GOT3 (cell line): ENCODE measurements around the gene IFI27L2.

Experiments used
- DNase-seq: peaks from one replicate; lab custom pipeline; 2025; ENCODE audit warnings: mixed read lengths; lab: John Stamatoyannopoulos, UW

IFI27L2 gene

DNA sequence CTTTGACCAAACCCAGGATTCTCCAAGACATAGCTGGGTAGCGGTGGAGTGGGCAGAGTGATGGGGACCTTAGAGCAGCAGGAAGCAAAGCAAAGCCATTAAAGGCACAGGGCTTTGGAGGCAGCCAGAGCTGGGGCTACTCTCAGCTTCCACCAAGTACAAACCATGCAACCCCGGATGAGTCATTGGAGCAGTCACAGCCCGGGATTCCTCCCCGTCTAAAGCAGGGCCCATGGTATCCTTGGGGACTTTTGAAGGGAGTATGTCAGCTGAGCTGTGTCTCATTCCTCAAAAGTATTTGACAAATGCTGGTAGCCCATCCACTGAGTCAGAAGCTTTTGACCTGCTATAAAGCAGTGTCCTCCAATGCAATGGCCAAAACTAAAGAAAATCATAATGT is 28.6 kb downstream of the IFI27L2 start:
- DNase-seq, result peak; percentile 6

DNA sequence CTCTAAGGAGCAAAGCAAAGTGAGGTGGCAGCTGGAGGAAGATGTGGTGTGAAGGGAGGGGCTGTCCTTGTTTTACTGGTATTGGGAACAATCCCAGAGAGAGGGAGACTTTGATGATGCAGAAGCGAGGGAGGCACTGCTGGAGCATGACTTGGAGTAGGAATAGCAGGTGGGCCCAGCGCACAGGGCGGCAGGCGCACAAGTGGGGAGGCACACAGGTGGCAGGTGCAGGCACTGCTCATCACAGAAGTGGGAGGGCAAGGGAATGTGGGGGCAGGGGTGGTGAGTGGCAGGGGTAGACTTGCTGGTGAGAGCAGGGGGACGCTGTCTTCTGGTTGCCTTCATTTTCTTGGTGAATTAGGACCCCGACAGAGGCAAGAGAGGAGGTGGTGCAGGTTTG is 30.4 kb downstream of the IFI27L2 start:
- DNase-seq, result no peak

DNA sequence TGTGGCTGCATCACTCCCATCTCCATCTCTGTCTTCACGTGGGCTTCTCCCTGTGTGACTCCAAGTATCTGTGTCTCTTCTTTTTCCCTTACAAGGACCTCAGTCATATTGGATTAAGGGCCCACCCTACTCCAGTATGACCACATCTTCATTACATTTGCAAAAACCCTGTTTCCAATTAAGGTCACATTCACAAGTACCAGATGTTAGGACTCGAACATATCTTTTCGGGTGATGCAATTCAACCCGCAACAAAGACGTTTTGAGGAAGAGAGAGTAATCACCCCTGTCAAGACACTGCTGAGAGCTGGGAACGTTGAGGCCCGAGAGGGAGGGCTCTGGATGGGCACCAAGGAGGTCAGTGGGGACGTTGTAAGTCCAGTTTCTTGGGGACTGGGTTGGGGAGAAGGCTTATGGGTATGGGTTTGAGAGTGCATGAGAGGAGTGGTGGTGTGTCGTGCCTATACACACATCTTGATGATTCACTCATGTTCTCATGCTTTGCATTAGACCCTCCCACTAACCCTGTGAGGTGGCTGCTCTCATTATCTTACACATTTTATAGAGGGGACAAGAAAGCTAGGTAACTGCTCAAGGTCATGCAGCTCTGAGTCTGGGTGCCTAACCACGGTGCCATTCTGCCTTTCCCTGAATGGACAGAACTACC is 30.9 kb downstream of the IFI27L2 start:
- DNase-seq, result no peak

DNA sequence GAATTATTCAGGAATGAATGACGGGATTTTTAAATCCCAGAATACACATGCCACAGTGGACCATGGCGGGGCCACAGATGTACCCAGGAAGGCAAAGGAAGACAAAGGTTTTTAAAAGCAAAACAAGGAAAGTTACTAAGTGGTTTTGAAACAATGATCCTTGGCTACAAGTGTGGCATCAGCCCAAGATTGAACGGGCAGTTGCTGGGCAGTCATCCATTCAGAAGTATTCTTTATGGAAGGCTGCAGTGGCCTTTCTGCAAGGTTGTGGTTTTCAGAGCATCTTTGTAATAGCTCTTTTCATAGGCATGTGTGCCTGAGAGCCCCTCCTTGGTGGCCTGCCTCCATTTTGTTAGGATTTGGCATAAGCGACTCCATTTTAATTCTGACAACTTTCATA is 32.3 kb downstream of the IFI27L2 start:
- no peak for DNase-seq

DNA sequence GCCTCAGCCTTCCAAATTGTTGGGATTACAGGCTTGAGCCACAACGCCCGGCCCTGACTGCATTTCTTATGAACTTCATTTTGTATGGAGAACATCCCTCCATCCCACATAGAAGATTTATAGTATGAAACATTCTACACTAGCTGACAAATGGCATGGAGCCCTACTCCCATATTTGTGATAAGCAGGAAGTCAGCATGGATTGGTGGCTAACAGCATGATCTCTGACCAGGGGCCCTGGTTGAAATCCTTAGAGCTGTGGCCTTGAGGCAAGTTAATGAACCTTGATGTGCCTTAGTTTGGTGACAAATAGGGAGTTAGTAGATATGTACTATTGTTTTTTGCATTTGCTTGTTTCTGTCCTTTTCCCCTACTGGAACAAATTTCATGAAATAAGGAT is 36.0 kb downstream of the IFI27L2 start:
- DNase-seq, result no peak

DNA sequence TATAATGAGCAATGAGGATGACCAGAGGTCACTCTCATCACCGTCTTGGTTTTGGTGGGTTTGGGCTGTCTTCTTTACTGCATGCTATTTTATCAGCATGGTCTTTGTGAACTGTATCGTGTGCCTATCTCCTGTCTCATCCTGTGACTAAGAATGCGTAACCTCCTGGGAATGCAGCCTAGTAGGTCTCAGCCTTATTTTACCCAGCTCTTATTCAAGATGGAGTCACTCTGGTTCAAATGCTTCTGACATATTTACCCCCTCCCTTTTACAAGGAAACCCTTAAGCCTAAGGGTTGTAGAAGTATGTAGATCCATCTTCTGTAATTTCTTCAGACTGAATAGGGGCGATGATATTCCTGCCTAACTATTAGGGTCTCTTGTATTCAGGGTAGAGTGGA is 39.9 kb downstream of the IFI27L2 start:
- DNase-seq, result no peak

DNA sequence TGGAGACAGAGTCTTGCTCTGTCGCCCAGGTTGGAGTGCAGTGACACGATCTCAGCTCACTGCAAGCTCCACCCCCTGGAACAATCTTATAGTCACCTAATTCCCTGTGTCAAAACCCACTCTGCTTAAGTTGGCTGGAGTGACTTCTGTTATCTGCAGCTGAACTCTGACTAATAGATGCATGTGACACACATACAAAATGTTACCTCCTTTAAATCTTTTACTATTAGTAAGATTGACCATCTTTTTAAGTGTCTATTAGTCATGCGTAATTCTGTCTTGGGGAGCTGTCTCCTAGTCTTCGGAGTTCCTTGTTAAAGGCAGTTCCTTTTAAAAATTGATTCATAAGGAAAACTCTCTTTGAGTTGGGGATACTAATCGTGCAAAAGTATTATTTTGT is 40.9 kb downstream of the IFI27L2 start:
- DNase-seq, result no peak

DNA sequence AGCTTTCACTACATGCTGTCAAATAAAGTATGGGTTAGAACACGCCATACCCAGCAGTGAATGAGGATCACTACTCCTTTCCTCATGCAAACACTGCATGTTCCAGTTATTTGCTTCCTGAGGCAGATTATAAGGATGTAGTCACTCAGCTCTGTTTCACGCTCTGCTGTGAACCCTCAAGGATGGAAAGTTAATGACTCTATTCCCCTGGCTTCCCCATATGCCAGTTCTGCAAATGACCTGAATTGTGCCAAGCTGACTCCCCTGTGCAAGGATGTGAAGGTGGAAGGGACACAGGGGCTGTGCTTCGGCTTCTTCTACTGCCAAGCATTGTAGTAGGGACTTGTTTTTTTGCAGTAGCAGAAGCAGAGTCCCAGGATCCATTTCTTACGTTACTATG is 41.5 kb downstream of the IFI27L2 start:
- no peak for DNase-seq

DNA sequence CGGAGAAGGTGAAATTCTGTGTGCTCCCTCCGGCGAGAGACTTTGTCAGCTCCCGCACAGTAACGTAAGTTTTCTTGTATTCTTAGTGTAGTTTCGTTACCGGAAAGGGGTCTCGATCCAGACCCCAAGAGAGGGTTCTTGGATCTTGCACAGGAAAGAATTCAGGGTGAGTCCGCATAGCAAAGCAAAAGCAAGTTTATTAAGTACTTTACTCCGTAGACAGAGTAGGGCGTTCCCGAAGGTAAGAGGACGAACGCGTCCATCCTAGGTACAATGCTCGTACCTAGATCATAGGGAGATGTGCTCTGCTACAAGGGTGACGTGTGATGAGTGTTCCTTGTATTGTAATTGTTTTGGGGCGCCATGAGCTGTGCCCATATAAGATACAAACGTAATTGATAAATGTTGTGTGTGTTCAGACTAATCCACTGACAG is 48.0 kb downstream of the IFI27L2 start:
- no peak for DNase-seq

DNA sequence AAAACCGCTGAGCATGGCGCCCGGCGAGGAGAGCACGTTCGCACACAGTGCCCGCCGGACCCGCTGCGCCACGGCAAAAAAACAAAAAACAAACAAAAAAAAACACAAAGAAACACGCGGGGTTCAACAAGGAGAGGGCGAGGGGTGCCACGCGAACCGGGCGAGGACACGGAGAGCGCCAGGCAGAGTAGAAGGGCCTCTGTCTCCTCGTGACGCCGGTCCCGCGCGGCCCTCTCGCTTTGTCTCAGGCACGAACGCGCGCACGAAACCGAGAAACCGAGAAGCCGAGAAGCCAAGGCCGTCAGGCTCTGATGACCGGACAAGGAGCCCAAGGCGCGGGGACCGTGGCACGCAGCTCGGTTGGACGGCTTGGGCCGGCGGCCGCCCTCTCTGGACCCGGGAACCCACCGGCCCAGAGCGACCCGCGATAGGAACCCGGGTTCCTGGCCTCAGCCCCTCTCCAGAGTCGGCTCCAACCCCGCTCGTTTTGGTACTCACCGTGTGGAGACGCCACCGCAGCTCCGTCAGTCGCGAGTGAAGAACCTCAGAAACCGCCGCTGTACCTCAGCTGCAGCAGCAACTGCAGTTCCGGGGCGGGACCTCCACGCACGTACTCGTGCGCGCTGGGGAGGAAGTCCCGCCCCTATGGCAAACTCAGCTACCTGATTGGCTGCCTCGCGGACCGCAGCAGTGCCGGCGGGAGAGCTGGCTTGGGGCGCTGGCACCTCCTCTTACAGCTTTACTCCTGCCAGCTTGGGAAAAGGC is 48.6 kb downstream of the IFI27L2 start, which contains the start of the genes DDX24 and IFI27L1:
Gene DDX24 (minus strand): TSS at position 582 of the 765 bp plus-strand sequence. CDS start 1,460 bp downstream, outside the sequence.
Gene IFI27L1 (plus strand): TSS at position 690 of the 765 bp plus-strand sequence. CDS start 15,628 bp downstream, outside the sequence.
- DNase-seq, result peak; percentile 68

DNA sequence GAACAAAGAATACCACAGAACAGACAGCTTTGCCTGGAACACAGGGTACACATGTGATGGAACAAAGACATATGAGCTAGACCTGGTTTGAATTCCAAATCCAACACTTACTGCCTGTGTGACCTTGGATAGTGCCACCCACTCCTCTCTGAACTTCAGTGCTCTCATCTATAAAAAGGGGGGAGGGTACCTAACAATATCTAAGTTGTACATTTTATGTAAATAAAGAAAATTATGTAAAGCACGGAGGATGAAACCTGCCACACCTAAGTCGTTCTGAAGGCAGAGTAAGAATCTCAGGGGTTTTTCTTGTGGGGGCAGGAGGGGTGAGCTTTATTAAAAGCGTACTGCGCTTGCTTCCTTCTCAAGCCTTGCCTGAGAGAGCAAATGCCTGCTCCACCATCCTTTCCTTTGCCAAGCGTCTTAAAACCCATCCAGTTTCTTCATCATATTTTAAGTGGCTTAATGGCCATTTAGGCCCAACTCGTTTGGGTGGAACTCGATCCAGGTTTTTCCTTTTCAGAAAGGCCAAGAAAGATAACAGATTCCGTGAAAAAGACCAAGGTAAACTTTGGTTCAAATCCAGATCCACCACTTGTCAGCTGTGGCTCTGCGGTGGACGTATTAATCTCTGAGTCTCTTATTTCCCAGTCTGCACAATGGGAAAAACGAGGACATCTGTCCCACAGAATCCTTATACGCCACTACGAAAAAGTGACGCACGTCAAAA is 49.3 kb downstream of the IFI27L2 start:
- DNase-seq, result no peak

DNA sequence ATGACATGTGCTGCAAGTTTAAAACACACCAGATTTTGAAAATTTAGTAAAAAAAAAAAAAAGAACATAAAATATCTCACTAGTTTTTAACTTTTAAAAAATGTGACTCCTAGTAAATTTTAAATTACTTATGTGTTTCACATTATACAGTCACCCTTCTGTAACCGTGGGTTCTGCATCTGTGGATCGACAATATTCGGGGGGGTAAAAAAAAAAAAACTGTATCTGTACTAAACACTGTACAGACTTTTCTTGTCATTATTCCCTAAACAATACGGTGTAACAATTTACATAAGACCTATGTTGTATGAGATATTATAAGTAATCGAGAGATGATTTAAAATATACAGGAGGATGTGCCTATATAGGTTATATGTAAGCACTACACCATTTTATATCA is 51.6 kb downstream of the IFI27L2 start:
- DNase-seq, result no peak
